Renal cortical epithelial cell (primary cell): ENCODE measurements around the gene TBRG4. TPM values are rescaled to one million over a fixed set of nuclear protein-coding genes. Genes with fewer than 3 reads are reported as not detected.

Experiments used
- DNase-seq: peaks from one replicate; pipeline ENCODE4 v3.0.0-alpha.2; 2011; ENCODE audit warnings: low read depth
- total RNA-seq: library from RNA; depleted of rRNA; stranded (reverse); fragments of >200 nt; gene quantifications from 2 replicates; pipeline ENCODE4 v1.2.3, GENCODE V29; 2014

The TBRG4 gene
- total RNA-seq, 1 donor from 2014 or later: 52.5 TPM

DNA sequence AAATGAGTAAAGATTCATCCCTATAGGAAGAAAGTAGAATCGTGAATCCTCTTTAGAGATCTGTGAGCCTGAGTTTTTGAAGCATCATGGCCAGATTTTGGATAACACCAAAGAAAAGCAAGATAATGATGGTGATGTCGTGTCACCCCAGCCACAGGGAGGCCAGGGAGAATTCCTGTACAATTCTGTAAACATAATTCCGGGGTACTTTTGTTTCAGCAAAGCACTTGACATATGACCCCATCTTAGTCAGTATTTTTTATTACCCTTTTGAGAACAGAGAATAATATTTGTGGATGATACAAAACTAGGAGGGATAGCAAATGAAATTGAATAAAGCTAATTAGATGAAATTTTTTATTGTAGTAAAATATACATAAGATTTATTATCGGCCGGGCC lies 56.5 kb downstream of the TBRG4 start:
- DNase-seq: no peak

GRCh38 chr7:45054442-45054841 lies 57.1 kb downstream of the TBRG4 start:
- DNase-seq: no peak

- DNase-seq: no peak
These were observed 57.6 kb downstream of the TBRG4 start for GRCh38 chr7:45053941-45054340.

- no peak for DNase-seq
These were observed 58.1 kb downstream of the TBRG4 start for GRCh38 chr7:45053401-45053800.

DNA sequence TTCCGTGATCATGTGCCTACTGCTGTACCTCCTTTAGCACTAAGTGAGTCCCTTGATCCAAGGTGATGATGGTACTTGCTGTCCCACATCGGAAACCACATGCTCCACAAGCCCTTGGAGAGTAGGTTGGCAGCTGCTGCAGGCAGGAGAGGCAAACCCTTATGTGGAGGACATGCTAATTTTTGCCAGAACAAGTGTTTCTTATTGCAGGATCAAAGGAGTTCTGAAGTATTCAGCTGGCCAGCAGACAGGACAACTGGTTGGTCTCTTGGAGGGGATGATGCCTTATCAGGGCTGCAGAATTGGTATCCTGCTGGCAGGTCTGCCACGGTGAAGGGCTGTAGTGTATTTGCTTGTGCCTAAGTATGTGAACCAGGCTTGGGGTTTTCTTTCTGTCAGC lies 59.5 kb downstream of the TBRG4 start:
- DNase-seq: no peak

GRCh38 chr7:45050198-45050597 lies 61.3 kb downstream of the TBRG4 start:
- DNase-seq: no peak

Other genes with a start within 250 kb of the TBRG4 start
- gene PURB, start 226.2 kb downstream of the TBRG4 start, total RNA-seq: 20.7 and 35.6 TPM in 2 replicates
- not detected in 2 replicates for gene MYO1G, start 132.7 kb downstream of the TBRG4 start, total RNA-seq
- 52.2 and 69.3 TPM in 2 replicates for gene CCM2, start 111.5 kb downstream of the TBRG4 start, total RNA-seq
- 1.0 and 7.4 TPM in 2 replicates for gene NACAD, start 22.7 kb downstream of the TBRG4 start, total RNA-seq
- 0.40 TPM in 1 of 2 replicates, not detected in the other for gene RAMP3, start 46.1 kb upstream of the TBRG4 start, total RNA-seq